ENCODE data around the gene DAB1.

DAB1 gene

GRCh38 chr1:57058652-57059501 lies 365.0 kb downstream of the DAB1 start:
- DNase-seq (ENCODE audit: extremely low spot score): no peak
- TF ChIP-seq BHLHE40 (IDR thresholded peaks at IDR 0.05; ENCODE audit: borderline replicate concordance) (no peak), CTBP1 (IDR thresholded peaks at IDR 0.05; ENCODE audit: borderline replicate concordance) (no peak), HDGF (IDR thresholded peaks at IDR 0.05; ENCODE audit: borderline replicate concordance) (no peak), LEF1 (IDR thresholded peaks at IDR 0.05; ENCODE audit: borderline replicate concordance) (no peak), PKNOX1 (IDR thresholded peaks at IDR 0.05) (no peak)
- CTCF ChIA-PET: no interaction called here
- POLR2A ChIA-PET: no interaction called here

- no peak for TF ChIP-seq SP1 (IDR thresholded peaks at IDR 0.05)
- TF ChIP-seq NFRKB (IDR thresholded peaks at IDR 0.05): no peak
- TF ChIP-seq FOXA1 (IDR thresholded peaks at IDR 0.05): no peak
- TF ChIP-seq ZNF384 (IDR thresholded peaks at IDR 0.05): no peak
- no peak for TF ChIP-seq FOXM1 (IDR thresholded peaks at IDR 0.05; ENCODE audit: borderline replicate concordance)
- no peak for TF ChIP-seq SUZ12 (IDR thresholded peaks at IDR 0.05)
- no peak for TF ChIP-seq ELF4 (IDR thresholded peaks at IDR 0.05)
- no peak for TF ChIP-seq BHLHE40 (IDR thresholded peaks at IDR 0.05; ENCODE audit: borderline replicate concordance)
- no peak for TF ChIP-seq CTBP1 (IDR thresholded peaks at IDR 0.05; ENCODE audit: borderline replicate concordance)
- TF ChIP-seq TARDBP (IDR thresholded peaks at IDR 0.05): no peak
- TF ChIP-seq HDGF (IDR thresholded peaks at IDR 0.05; ENCODE audit: borderline replicate concordance): no peak
- no peak for TF ChIP-seq ARNT (IDR thresholded peaks at IDR 0.05)
- no peak for TF ChIP-seq L3MBTL2 (conservative IDR thresholded peaks at IDR 0.05)
- no peak for TF ChIP-seq LEF1 (IDR thresholded peaks at IDR 0.05; ENCODE audit: borderline replicate concordance)
- TF ChIP-seq PKNOX1 (IDR thresholded peaks at IDR 0.05): no peak
- TF ChIP-seq FOXK2 (IDR thresholded peaks at IDR 0.05): no peak
- ChIA-PET CTCF (no interaction called here), POLR2A (no interaction called here)
- DNase-seq (ENCODE audit: extremely low spot score): no peak
These were observed 375.0 kb downstream of the DAB1 start for GRCh38 chr1:57048856-57049255.

GRCh38 chr1:57046462-57046861 lies 377.4 kb downstream of the DAB1 start:
- no peak for DNase-seq (ENCODE audit: extremely low spot score)
- CTCF ChIA-PET: no interaction called here
- POLR2A ChIA-PET: no interaction called here
- no peak for TF ChIP-seq ARNT (IDR thresholded peaks at IDR 0.05)

- DNase-seq (ENCODE audit: extremely low spot score): no peak
- ChIA-PET POLR2A (no interaction called here), CTCF (no interaction called here)
- TF ChIP-seq SUZ12 (IDR thresholded peaks at IDR 0.05) (no peak), ZNF384 (IDR thresholded peaks at IDR 0.05) (no peak), SP1 (IDR thresholded peaks at IDR 0.05) (no peak), ARNT (IDR thresholded peaks at IDR 0.05) (no peak), ELF4 (IDR thresholded peaks at IDR 0.05) (no peak), HDGF (IDR thresholded peaks at IDR 0.05; ENCODE audit: borderline replicate concordance) (no peak), TARDBP (IDR thresholded peaks at IDR 0.05) (no peak), PKNOX1 (IDR thresholded peaks at IDR 0.05) (no peak), NFRKB (IDR thresholded peaks at IDR 0.05) (no peak), LEF1 (IDR thresholded peaks at IDR 0.05; ENCODE audit: borderline replicate concordance) (no peak), BHLHE40 (IDR thresholded peaks at IDR 0.05; ENCODE audit: borderline replicate concordance) (no peak), L3MBTL2 (conservative IDR thresholded peaks at IDR 0.05) (no peak), CTBP1 (IDR thresholded peaks at IDR 0.05; ENCODE audit: borderline replicate concordance) (no peak), FOXA1 (IDR thresholded peaks at IDR 0.05) (no peak), FOXK2 (IDR thresholded peaks at IDR 0.05) (no peak), FOXM1 (IDR thresholded peaks at IDR 0.05; ENCODE audit: borderline replicate concordance) (no peak)
These were observed 382.0 kb downstream of the DAB1 start for GRCh38 chr1:57041901-57042300.

DNA sequence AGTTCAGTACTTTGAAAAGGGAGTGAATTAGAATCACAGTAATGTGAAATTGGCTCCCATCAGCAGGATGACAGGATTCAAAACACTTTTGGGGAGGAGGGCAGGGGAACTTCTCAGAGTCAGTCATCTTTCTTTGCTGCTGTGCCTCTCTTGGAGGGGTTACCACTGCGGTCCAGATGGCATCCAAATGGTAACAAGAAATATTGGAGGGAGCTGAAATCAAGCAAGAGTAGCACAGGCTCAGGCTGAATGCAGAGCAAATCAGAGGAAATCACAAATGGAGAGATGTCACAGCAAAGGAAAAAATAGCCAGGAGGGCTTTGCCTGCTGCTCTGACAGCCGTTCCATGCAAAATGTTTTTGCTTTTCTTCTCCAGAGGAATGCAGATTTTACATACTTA lies 383.0 kb downstream of the DAB1 start:
- no peak for DNase-seq (ENCODE audit: extremely low spot score)
- CTCF ChIA-PET: interaction anchor here (1.1 kb wide), 1 partner anchor 20 kb away, joined by 3 read pairs; no protein-coding TSS in a partner anchor
- TF ChIP-seq SP1 (IDR thresholded peaks at IDR 0.05): no peak
- TF ChIP-seq TARDBP (IDR thresholded peaks at IDR 0.05): no peak
- TF ChIP-seq ELF4 (IDR thresholded peaks at IDR 0.05): no peak
- TF ChIP-seq FOXA1 (IDR thresholded peaks at IDR 0.05): no peak
- TF ChIP-seq ZNF384 (IDR thresholded peaks at IDR 0.05): no peak
- TF ChIP-seq L3MBTL2 (conservative IDR thresholded peaks at IDR 0.05): no peak
- TF ChIP-seq LEF1 (IDR thresholded peaks at IDR 0.05; ENCODE audit: borderline replicate concordance): no peak
- no peak for TF ChIP-seq NFRKB (IDR thresholded peaks at IDR 0.05)
- TF ChIP-seq HDGF (IDR thresholded peaks at IDR 0.05; ENCODE audit: borderline replicate concordance): no peak
- no peak for TF ChIP-seq PKNOX1 (IDR thresholded peaks at IDR 0.05)
- no peak for TF ChIP-seq ARNT (IDR thresholded peaks at IDR 0.05)
- no peak for TF ChIP-seq SUZ12 (IDR thresholded peaks at IDR 0.05)
- POLR2A ChIA-PET: no interaction called here
